Left renal pelvis (tissue), 4 donors: Measurements from ENCODE around the gene MTMR3. TPM values are rescaled to one million over a fixed set of nuclear protein-coding genes. Genes with fewer than 3 reads are reported as not detected.

ENCODE experiments used
- DNase-seq, 4 donors: peaks; one replicate each; pipeline ENCODE4 v3.0.0-alpha.2; 2013; ENCODE audit warnings: low read depth in 4 of 4, low spot score in 3 of 4
- polyA plus RNA-seq, 4 donors: library from polyadenylated mRNA; unstranded; fragments of 120-200 nt; gene quantifications; one replicate each; pipeline ENCODE4 v1.2.1, GENCODE V29; 2013; ENCODE audit not compliant: insufficient read length in 4 of 4

Gene MTMR3
- polyA plus RNA-seq, 4 donors: 32.8 to 50.5 (median 33.6) TPM

DNA sequence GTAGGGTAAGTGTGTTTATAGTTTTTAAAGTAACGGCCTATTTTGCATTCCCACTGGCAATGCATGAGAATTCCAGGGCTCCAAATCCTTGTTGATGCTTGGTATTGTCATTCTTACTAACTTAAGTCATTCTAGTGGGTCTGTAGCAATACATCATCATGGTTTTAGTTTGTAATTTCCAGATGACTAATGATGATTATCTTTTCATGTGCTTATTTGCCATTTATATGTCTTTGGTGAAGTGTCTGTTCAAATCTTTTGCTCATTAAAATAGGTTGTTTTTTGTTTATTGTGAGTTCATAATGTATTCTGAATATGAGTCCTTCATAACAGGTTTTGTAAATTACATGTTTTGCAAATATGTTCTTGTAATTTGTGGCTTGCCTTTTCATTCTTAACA, 31.2 kb downstream of the MTMR3 start:
- DNase-seq: no peak

DNA sequence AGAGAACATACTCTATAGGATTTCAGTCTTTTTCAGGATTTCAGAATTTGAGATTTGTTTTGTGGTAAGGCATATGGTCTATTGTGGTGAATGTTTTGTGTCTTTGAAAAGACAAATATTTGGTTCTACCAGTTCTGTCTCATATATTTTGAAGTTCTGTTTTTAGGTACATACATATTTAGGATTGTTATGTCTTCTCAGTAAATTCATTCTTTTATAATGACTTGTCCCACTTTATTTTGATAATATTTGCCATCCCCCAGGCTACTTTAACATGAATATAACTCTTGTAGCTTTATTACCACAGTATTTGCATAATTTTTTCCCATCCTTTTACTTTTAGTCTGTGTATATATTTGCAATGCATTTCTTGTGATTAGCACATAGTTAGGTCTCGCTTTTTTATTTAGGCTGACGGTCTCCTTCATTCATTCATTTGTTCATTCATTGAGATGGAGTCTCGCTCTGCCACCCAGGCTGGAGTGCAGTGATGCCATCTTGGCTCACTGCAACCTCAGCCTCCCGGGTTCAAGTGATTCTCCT, 32.1 kb downstream of the MTMR3 start:
- no peak for DNase-seq

DNA sequence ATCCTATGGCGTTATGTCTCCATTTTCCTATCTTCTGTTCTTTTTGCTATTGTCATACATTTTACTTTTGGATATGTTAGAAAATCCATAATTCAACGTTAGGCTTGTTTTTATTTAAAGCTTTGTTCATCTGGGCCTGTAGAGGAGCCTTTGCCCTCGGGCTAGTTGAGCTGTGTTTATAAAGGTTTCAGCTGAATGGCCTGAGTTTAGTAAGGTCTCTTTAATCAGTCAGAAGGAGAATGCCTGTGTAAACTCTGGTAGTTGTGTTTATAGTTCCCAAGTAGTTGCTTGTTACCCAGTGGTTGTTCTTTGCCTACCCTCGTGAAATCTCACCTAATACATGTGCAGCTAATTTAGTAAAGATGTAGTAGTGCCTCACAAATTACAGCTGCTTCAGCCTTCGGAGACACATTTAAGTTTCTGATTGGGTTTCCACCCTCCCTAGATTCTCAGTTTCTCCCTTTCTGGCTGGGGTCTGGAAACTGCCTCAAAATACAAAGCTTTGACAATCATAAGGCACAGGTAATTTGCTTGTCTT, 33.1 kb downstream of the MTMR3 start:
- DNase-seq: no peak

DNA sequence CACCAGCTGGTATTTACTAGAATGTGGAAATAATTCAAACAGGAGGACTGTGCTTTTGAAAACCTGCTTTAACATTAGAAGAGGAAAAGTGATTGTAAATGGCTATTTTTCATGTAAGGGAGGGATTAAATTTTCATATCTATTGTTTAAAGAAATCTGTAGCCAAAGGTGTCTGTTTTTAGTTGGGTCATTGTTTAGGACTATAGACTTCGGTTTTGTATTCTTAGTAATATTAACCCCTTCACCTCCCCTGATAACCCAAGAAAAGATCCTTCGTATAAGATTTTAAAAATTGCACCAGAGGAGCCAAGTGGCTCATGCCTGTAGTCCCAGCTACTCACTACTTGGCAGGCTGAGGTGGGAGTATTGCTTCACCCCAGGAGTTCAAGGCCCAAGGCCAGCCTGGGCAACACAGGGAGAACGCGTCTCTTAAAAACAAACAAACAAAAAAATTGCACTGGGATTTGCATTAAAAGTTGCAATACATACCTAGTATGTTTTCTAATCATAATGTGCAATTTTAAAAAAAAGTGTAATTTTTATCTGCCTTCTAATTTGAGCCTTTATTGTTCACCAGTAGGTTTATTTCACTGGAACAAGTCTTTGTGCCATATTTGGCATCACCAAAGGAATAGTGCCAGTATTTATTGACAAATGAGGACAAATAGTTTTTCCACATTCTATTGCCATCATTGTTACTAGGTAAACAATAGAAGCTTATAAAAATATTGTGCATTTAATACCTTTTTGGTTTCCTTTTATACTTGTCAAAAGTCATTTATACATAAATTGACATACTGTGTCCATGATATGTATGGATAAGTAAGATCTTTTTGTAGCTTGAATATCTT, 34.3 kb downstream of the MTMR3 start:
- DNase-seq: no peak

DNA sequence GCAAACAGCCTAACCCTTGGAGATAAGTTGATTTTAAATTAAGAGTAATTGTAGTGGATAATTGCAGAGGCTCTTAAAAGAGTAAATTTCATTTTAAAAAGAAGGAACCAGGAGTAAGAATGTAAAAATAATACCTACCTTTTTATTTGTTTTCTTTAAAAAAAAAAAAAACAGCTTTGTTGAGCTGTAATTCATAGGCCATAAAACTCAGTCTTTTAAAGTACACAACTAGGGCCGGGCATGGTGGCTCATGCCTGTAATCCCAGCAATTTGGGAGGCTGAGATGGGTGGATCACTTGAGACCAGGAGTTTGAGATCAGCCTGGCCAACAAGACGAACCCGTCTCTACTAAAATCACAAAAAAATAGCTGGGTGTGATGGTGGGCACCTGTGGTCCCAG, 42.4 kb downstream of the MTMR3 start:
- DNase-seq: no peak

DNA sequence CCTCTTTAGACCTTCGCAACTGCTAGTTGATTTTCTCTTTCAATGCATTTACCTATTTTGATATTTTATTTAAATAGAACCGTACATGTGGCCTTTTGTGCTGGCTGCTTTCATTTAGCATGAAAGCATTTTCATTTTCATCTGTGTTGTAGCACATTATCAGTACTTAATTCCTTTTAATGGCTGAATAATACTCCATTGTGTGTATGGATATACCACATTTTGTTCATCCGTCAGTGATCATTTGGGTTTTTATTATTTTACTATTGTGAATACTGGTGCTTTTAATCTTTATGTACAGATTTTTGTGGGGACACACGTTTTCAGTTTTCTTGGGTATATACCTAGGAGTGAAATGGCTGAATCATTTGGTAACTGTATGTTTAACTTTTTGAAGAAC, 43.1 kb downstream of the MTMR3 start:
- DNase-seq: no peak

DNA sequence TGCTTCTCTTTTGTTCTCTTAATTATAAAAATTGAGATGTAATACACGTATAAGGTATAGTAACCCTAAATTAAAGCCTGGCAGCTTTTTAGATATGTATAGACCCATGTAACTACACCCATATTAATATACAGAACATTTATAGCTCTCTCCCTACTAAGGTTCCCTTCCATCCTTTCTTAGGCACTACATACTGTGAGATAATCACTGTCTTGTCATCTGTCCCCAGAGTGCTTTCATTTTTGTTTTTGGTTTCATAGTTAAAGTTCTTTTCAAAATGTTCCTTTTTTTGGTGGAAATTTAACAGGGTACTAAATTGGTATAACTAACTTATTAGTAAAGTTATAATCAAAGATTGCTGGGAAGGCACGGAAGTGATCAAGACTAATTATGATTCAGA, 49.2 kb downstream of the MTMR3 start:
- DNase-seq: no peak

DNA sequence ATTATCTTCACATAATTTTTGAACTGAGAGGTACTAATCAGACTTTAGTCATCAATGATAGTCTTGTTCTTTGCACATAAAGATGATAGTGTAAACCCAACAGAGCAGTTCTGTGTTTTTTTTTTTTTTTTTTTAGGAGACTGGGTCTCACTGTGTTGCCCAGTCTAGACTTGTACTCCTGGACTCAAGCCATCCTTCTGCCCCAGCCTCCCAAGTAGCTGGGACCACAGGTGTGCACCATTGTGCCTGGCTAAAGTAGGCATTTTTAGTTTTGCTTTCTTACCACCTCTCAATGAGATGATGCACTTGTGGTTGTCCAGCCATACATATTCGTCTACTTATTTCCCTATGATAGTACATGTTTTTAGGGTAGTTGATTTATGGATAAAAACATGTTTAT, 50.6 kb downstream of the MTMR3 start:
- no peak for DNase-seq

DNA sequence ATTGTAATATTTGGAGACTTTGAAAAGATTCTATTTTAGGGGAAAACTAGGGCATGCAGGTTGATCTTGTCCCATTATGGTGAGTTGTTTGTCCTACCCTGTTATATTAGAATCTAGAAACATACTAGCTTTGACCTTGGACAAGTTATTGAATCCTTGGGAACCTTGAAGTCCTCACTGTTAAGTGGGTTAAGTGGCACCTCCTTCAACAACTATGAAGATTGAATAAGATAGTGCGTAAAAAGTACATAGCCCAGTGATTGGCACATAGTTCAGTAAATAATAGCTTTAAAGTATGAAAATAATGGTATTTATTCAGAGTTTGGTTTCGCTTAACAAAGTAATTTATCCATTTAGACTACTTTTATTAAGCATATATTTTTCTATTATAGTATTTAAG, 51.6 kb downstream of the MTMR3 start:
- no peak for DNase-seq

DNA sequence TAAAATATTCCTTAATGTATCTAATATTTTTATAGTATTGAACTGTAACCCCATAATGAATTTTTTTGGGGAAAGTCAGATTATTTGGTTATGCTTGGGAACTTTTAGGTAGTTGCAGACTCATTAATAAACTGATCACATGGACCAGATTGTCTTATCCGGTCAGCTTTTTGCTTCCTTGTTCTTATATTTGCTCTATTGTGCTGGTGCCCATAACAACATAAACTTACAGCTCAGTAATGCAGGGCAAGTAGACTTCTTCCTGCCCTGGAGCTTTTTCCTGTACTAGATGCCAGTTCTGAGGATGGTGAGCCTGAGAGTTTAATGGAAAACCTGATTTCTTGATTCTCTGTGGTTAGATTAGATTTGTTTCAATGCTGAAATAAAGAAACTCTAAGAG, 53.2 kb downstream of the MTMR3 start:
- DNase-seq: no peak

DNA sequence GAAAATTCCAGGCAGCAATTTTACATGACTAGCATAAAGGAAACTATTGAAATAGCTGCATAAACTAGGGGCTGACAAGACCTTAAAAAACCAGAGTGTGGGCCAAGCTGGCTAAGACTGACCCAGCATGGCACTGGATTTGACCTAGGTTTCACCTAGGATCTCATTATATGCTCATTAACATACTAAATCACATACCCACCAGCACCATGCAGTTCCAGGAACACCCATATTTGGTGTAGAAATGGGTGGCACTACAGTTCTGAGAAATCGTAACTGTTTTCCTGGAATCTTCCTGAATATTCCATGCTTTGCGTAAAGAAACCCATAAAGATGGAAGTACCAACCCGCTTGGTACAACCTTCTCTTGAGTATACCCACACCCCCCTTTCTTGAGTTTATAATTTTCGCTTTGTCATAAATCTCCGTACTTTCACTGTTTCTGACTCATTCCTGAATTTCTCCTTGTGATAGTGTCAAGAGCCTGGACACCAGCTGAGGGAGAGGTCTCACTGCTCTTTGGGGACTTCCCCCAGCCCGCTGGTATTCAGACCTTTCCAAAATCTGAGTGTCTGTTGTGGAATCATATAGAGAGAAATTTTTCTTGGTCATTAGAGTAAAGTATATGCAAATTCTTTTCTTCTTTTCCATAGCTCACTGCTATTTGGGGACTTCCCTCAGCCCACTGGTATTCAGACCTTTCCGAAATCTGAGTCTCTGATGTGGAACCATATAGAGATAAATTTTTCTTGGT, 55.1 kb downstream of the MTMR3 start:
- DNase-seq: no peak

DNA sequence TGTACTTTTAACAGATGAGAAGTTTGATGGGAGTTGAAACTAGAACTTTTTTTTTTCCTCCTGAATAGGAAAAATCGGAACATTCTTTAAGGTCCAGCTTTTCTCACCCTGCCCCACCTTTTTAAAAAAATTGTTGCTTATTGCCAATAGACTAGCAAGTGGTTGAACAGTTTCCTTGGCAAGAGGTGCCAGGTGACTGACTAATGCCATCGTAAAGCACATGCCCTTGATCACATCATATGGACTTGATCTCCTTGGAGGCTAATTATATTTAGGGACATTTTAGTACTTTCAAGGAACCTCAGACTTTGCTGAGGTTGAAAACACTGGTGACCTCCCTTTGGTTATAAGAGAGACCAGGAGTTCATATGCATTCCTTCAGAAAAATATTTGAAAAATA, 57.6 kb downstream of the MTMR3 start:
- DNase-seq: no peak

DNA sequence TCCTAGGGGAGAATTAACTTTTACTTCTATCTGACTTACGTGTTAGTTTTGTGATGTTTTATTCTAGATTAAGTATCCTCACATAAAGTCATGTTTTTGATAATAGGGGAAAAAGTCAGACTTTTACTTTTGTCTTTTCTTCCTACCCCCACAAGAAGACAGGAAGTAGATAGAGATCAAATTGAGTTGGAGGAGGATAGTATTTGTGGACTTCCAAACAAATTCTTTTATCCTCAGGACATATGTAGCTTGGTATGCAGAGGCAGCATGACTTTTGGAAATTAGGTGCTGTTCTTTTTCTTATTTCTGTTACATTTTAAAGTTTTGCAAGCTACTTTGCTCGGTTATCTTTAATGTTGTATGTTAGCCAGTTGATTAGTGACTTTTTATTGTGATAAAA, 61.4 kb downstream of the MTMR3 start:
- no peak for DNase-seq

DNA sequence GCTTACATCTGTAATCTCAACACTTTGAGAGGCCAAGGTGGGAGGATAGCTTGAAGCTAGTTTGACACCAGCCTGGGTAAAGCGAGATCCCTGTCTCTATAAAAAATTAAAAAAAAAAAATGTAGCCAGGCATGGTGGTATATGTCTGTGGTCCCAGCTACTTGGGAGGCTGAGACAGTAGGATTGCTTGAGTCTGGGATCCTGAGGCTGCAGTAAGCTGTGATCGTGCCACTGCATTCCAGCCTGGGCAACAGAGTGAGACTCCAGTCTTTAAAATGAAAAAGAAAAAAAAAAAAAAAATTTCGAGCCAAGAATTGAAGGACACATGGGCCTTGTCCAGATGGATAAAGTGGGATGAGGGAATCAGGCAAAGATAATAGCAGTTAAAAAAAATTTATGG, 62.5 kb downstream of the MTMR3 start:
- no peak for DNase-seq

DNA sequence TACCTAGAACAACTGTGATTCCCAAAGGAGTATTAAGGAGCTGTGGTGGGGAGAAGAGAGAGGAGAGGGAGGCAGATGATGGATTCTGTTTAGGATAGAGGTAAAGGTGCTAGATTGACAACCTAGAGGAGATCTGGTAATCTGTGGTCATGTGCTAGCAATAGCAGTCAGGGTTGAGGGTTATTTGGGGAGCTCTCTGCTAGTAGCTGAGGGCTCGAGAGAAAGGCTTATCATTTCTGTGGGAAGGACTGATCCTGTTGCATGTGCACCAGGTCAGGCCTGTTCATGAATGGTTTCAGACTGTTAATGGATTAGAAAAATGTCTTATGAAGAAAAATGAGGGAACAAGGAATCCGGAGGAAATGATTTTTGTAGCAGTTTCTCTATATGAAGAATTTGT, 63.2 kb downstream of the MTMR3 start:
- no peak for DNase-seq

DNA sequence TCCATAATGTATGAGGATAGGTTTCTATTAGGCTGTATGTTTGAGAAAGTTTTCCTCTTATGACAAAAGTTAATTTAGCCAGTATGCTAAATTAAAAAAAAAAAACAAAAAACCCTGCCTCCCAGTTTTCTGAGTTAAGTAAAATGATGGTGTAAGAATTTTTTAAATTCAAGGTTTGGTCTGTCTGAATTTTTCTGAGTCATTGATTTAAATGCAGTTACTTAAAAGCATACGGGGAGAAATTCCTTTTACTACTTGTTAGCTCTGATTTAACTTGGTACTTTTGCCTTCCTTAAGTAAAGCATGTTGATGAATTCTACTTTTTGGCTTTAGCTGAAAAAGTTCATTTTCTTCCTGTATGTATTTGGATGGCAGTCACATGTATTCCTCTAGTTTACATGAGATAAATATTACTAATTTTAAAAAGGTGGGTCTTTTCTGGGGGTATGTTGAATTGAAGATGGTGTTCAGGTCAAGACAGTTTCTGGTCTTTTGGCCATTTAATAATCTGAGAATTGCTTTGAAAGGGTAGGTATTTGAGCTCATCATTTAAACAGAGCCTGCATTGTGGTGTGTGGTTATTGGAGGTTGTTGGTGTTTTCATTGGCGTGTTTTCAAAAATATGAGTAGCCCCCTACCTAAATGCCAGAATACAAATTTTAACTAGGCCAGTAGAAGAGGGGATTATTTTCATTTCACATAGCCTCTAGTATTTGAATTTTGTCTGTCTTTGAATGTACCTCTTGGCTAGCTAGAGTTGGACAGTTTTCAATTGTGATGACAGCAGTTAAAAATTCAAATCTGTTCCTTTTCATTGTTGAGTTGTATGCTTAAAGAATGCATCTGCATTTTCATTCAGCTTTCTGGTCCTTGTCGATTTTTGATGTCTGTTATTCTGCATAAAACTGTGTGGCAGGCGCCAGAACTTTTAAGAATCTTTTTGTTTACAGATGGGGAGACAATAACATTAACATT, 64.7 kb downstream of the MTMR3 start:
- no peak for DNase-seq

DNA sequence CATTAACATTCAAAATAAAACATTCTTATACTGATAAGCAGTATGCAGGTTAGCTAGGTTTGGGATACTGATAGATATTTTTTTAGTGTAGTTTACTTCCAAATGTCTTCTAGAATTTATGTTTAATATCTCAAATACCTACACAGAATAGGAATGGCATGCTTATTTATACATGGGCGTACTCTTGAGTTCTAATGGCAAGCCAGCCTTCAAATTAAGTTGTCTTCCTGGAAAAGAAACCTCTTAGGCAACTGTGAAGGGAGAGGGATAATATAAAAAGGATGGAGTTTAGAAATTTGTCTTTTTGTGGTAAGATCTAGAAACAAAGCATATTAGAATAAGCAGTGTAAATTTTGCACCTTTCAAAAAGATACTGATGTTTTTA, 65.4 kb downstream of the MTMR3 start:
- no peak for DNase-seq

DNA sequence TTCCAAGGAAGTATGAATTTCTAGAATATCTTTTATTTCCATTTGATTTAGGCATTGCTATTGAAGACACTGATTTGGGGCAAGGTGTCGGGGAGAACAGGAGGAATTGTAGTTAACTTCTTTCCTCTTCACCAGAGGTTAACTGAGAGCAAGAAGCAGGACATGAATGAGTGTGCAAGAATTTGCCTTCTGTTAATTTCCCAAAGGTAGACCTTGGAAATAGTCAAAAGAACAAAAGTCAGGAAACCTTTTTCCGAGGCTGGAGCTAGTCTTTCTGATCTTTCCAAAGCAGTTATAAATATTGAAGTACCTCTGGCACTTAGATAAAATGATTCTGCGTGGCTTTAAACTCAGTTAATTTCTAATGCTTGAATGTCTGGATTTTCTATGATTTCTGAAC, 66.9 kb downstream of the MTMR3 start:
- DNase-seq: no peak

DNA sequence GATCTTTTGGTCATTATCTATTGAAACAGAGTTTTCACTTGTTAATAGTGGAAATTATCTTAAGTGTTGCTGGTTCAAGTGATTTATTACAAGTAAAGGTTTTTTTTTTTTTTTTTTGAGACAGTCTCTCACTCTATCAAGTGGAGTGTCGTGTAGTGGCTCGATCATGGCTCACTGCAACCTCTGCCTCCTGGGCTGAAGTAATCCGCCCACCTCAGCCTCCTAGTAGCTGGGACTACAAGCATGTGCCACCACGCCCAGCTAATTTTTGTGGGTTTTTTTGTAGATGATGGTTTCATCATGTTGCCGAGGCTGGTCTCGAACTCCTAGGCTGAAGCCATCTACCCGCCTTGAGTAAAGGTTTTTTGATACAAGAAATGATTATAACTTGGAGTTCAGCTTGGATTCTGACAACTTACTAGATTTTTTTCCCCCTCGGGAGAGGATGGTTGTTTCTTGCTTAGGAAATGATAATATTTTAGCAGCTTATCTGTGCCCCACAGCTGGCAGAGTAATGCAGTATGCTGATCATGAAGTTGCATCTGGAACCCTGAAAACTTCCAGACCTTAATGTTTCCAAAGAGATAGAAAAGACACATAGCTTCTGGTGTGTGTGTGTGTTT, 68.9 kb downstream of the MTMR3 start:
- DNase-seq: no peak

DNA sequence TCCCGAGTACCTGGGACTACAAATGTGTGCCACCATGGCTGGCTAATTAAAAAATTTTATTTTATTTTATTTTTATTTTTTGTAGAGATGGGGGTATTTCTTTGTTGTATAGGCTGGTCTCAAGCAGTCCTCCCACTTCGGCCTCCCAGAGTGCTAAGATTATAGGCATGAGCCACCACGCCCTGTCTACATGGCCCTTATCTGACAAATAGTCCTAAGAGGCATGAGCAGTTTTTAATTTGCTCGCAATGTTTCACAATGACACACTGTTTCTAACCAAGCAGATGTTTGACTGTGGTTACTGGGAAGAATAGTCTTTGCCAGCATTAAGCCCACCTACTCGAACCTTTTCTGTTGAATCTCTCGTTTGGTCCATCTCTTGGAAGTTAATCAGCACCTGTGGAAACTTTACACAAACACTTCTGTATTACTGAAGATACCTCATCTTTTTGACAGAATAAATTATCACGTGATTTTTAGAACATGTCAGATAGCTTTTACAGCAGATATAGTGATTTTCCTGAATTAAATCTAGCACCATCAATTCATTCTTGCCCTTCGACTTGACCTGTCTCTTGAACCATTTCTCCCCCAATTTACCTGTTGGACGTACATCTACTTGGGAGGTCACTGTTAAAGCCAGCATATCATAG, 71.4 kb downstream of the MTMR3 start:
- DNase-seq: no peak
